Fibroblast of lung (primary cell): ENCODE results near the gene METRNL. TPM values are rescaled to one million over a fixed set of nuclear protein-coding genes. Genes with fewer than 3 reads are reported as not detected.

Experiments
- DNase-seq, 2 donors: peaks; one replicate each; pipeline versions ENCODE4 v3.0.0 to v3.0.0-alpha.2; 2010; ENCODE audit warnings: low read depth in 2 of 2
- H2AFZ ChIP-seq: 2 replicates; pipeline ENCODE4 v1.5.1; 2012; ENCODE audit warnings: low read length, control low read depth, inconsistent platforms
- H3K27ac ChIP-seq: 2 replicates; pipeline ENCODE4 v1.5.1; 2011; ENCODE audit warnings: low read length, control low read depth; ENCODE audit not compliant: insufficient read depth
- H3K27me3 ChIP-seq: 2 replicates; pipeline ENCODE4 v1.5.1; 2011; ENCODE audit warnings: mild to moderate bottlenecking, low read length; ENCODE audit not compliant: control insufficient read depth, insufficient read depth
- H3K36me3 ChIP-seq: 2 replicates; pipeline ENCODE4 v1.5.1; 2011; ENCODE audit warnings: low read length; ENCODE audit not compliant: control insufficient read depth, insufficient read depth
- H3K4me1 ChIP-seq: 2 replicates; pipeline ENCODE4 v1.5.1; 2011; ENCODE audit warnings: low read length; ENCODE audit not compliant: control insufficient read depth, insufficient read depth; ENCODE audit errors: extremely low read depth
- H3K4me2 ChIP-seq: 2 replicates; pipeline ENCODE4 v1.5.1; 2011; ENCODE audit warnings: low read length, control low read depth; ENCODE audit not compliant: insufficient read depth; ENCODE audit errors: extremely low read depth
- H3K4me3 ChIP-seq, 4 experiments: fragments of 200-600 bp in 1 of 4; sonication (generic) in 1 of 4; replicated peaks in 1 of 4; 2 replicates each; pipeline ENCODE4 v1.5.1; 2011 to 2016; ENCODE audit warnings: low read length in 4 of 4, low read depth in 3 of 4, mild to moderate bottlenecking in 3 of 4, control low read depth in 2 of 4, inconsistent platforms in 1 of 4, mixed read lengths in 1 of 4; ENCODE audit not compliant: insufficient read depth in 1 of 4; ENCODE audit errors: control extremely low read depth in 1 of 4
- H3K79me2 ChIP-seq: 2 replicates; pipeline ENCODE4 v1.5.1; 2012; ENCODE audit warnings: mild to moderate bottlenecking, low read length, inconsistent platforms; ENCODE audit not compliant: control insufficient read depth, insufficient read depth
- H3K9ac ChIP-seq: 2 replicates; pipeline ENCODE4 v1.5.1; 2011; ENCODE audit warnings: mild to moderate bottlenecking, low read length, control low read depth; ENCODE audit not compliant: insufficient read depth
- H3K9me3 ChIP-seq: 2 replicates; pipeline ENCODE4 v1.5.1; 2012; ENCODE audit warnings: low read depth, low read length; ENCODE audit not compliant: control insufficient read depth, insufficient read depth
- H4K20me1 ChIP-seq: 2 replicates; pipeline ENCODE4 v1.5.1; 2011; ENCODE audit warnings: low read length; ENCODE audit not compliant: control insufficient read depth, insufficient read depth; ENCODE audit errors: extremely low read depth
- CTCF ChIP-seq, 2 donors: IDR thresholded peaks in 1 of 2; conservative IDR thresholded peaks in 1 of 2; 1 replicate in 1 of 2; 2 replicates in 1 of 2; pipeline ENCODE4 v1.5.1; 2011 to 2012; ENCODE audit warnings: low read length in 2 of 2, control low read depth in 1 of 2, inconsistent platforms in 1 of 2, low read depth in 1 of 2, mild to moderate bottlenecking in 1 of 2
- EZH2 ChIP-seq: IDR thresholded peaks from 2 replicates; pipeline ENCODE4 v1.5.1; 2012; ENCODE audit warnings: low read length, control low read depth, mild to moderate bottlenecking; ENCODE audit errors: missing control alignments
- polyA plus RNA-seq, 2 donors: library from polyadenylated mRNA; depleted of rRNA in 1 of 2; stranded (reverse) in 1 of 2; unstranded in 1 of 2; fragments of >200 nt; gene quantifications; 2 replicates each; pipeline ENCODE4 v1.2.1, GENCODE V29; 2011 to 2012; ENCODE audit warnings: missing spikeins in 1 of 2
- total RNA-seq: library from RNA; depleted of rRNA; stranded (reverse); fragments of >200 nt; gene quantifications from 2 replicates; pipeline ENCODE4 v1.2.1, GENCODE V29; 2014

Gene METRNL
- total and polyA plus RNA-seq, 2 donors (not counting 1 experiment from before 2014, with no cell fraction given): 27.0 to 120 TPM

- no peak overlapping the region for H2AFZ ChIP-seq
- no peaks in the 10 kb centered on the region for H3K36me3 ChIP-seq
- H3K4me2 ChIP-seq: peak overlapping the region; percentile 84
- H3K27ac ChIP-seq: peak overlapping the region; percentile 84
- peaks cover 13% of the 10 kb centered on the region for H3K4me1 ChIP-seq
- no peak for TF ChIP-seq EZH2
- no peak for TF ChIP-seq CTCF (conservative IDR thresholded peaks at IDR 0.05 in 1 of 2, IDR thresholded peaks at IDR 0.05 in 1 of 2; ENCODE audit: low read depth in 1 of 2, low read length in 2 of 2)
- no peaks in the 10 kb centered on the region for H4K20me1 ChIP-seq
- H3K9ac ChIP-seq: peak overlapping the region; percentile 65
- peaks cover 6% of the 10 kb centered on the region for H3K9me3 ChIP-seq
- peak; percentile 94 to 97 for DNase-seq
- H3K79me2 ChIP-seq: no peaks in the 10 kb centered on the region
- H3K27me3 ChIP-seq: peaks cover 4% of the 10 kb centered on the region
- H3K4me3 ChIP-seq: peak overlapping the region; percentile 4 to 47 (median 26)
These were observed 30.6 kb downstream of the METRNL start for GRCh38 chr17:83109793-83110645.

GRCh38 chr17:83110735-83111134 lies 31.3 kb downstream of the METRNL start:
- Histone ChIP-seq H2AFZ (peak overlapping the region; percentile 73), H3K4me2 (peak overlapping the region; percentile 84), H3K36me3 (no peaks in the 10 kb centered on the region), H3K9me3 (peaks cover 6% of the 10 kb centered on the region), H3K27ac (peak overlapping the region; percentile 84), H3K4me3 (peak overlapping the region; percentile 5 to 47 (median 26)), H3K9ac (peak overlapping the region; percentile 28), H4K20me1 (no peaks in the 10 kb centered on the region), H3K79me2 (no peaks in the 10 kb centered on the region), H3K27me3 (peaks cover 4% of the 10 kb centered on the region), H3K4me1 (peaks cover 13% of the 10 kb centered on the region)
- DNase-seq: peak in 1 of 2 donors; percentile 45
- TF ChIP-seq EZH2: no peak
- no peak for TF ChIP-seq CTCF (conservative IDR thresholded peaks at IDR 0.05 in 1 of 2, IDR thresholded peaks at IDR 0.05 in 1 of 2; ENCODE audit: low read depth in 1 of 2, low read length in 2 of 2)

- Histone ChIP-seq H3K9me3 (peaks cover 6% of the 10 kb centered on the region), H3K27me3 (peaks cover 4% of the 10 kb centered on the region), H3K27ac (no peak overlapping the region), H2AFZ (no peak overlapping the region), H3K4me1 (peaks cover 13% of the 10 kb centered on the region), H3K4me2 (no peak overlapping the region), H3K9ac (no peak overlapping the region), H3K36me3 (no peaks in the 10 kb centered on the region), H3K4me3 (no peak overlapping the region), H4K20me1 (no peaks in the 10 kb centered on the region), H3K79me2 (no peaks in the 10 kb centered on the region)
- no peak for TF ChIP-seq CTCF (conservative IDR thresholded peaks at IDR 0.05 in 1 of 2, IDR thresholded peaks at IDR 0.05 in 1 of 2; ENCODE audit: low read depth in 1 of 2, low read length in 2 of 2)
- TF ChIP-seq EZH2: no peak
- DNase-seq: no peak
These were observed 32.3 kb downstream of the METRNL start for GRCh38 chr17:83111516-83112282.
